Endothelial cell of umbilical vein (primary cell): ENCODE measurements around the gene TSPAN10.

Source experiments
- EZH2 ChIP-seq: IDR thresholded peaks from 2 replicates; pipeline ENCODE4 v1.6.1; 2012; ENCODE audit warnings: borderline replicate concordance, low read depth, mild to moderate bottlenecking, moderate library complexity, low read length, inconsistent platforms; ENCODE audit not compliant: severe bottlenecking
- FOS ChIP-seq: IDR thresholded peaks from 2 replicates; pipeline ENCODE4 v1.6.1; 2011; ENCODE audit warnings: mild to moderate bottlenecking, low read length, moderate library complexity, borderline replicate concordance; ENCODE audit not compliant: insufficient read depth
- JUN ChIP-seq: IDR thresholded peaks from 2 replicates; pipeline ENCODE4 v1.6.1; 2011; ENCODE audit warnings: borderline replicate concordance, low read depth; ENCODE audit not compliant: insufficient read length, insufficient read depth
- MYC ChIP-seq: IDR thresholded peaks from one replicate; pipeline ENCODE4 v1.6.1; 2011; ENCODE audit warnings: mild to moderate bottlenecking, low read depth, low read length
- POLR2A ChIP-seq: IDR thresholded peaks from 2 replicates; pipeline ENCODE4 v1.6.1; 2012; ENCODE audit warnings: low read depth, mild to moderate bottlenecking, control low read depth, low read length
- POLR2AphosphoS5 ChIP-seq: IDR thresholded peaks from 2 replicates; pipeline ENCODE4 v1.6.1; 2012; ENCODE audit warnings: low read depth, mild to moderate bottlenecking, control low read depth, low read length, moderate library complexity; ENCODE audit not compliant: insufficient read depth
- TF ChIP-seq, protein P1 (sequence below), 2 donors: IDR thresholded peaks; 1 replicate in 1 of 2; 2 replicates in 1 of 2; pipeline ENCODE4 v1.5.1; 2011; ENCODE audit warnings: low read length in 2 of 2, mild to moderate bottlenecking in 2 of 2, moderate library complexity in 2 of 2, control low read depth in 1 of 2, inconsistent platforms in 1 of 2, low read depth in 1 of 2; ENCODE audit not compliant: insufficient read depth in 1 of 2; ENCODE audit errors: extremely low read depth in 1 of 2

GRCh38 chr17:81630274-81630673 is 6.7 kb upstream of the TSPAN10 start:
- TF ChIP-seq, protein P1, sequence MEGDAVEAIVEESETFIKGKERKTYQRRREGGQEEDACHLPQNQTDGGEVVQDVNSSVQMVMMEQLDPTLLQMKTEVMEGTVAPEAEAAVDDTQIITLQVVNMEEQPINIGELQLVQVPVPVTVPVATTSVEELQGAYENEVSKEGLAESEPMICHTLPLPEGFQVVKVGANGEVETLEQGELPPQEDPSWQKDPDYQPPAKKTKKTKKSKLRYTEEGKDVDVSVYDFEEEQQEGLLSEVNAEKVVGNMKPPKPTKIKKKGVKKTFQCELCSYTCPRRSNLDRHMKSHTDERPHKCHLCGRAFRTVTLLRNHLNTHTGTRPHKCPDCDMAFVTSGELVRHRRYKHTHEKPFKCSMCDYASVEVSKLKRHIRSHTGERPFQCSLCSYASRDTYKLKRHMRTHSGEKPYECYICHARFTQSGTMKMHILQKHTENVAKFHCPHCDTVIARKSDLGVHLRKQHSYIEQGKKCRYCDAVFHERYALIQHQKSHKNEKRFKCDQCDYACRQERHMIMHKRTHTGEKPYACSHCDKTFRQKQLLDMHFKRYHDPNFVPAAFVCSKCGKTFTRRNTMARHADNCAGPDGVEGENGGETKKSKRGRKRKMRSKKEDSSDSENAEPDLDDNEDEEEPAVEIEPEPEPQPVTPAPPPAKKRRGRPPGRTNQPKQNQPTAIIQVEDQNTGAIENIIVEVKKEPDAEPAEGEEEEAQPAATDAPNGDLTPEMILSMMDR (IDR thresholded peaks at IDR 0.05; ENCODE audit: extremely low read depth in 1 of 2, insufficient read depth in 1 of 2, low read depth in 1 of 2, low read length in 2 of 2) = no peak
- TF ChIP-seq POLR2A (no peak), JUN (no peak), EZH2 (no peak), POLR2AphosphoS5 (no peak), MYC (no peak), FOS (no peak)
